OCI-LY3 (cell line): ENCODE data around the gene TTC13.

ENCODE experiments used
- EZH2phosphoT487 ChIP-seq: fragments of 200-600 bp; shearing (Covaris generic); IDR thresholded peaks from 2 replicates; pipeline ENCODE4 v1.6.1; 2018; ENCODE audit warnings: antibody characterized with exemption, mixed run types, low read depth
- TF ChIP-seq, protein P1 (sequence below): fragments of 200-600, 300-600 bp; sonication (generic); IDR thresholded peaks from 2 replicates; pipeline ENCODE4 v1.5.1; 2014; ENCODE audit warnings: antibody characterized with exemption, low read length, low read depth

DNA sequence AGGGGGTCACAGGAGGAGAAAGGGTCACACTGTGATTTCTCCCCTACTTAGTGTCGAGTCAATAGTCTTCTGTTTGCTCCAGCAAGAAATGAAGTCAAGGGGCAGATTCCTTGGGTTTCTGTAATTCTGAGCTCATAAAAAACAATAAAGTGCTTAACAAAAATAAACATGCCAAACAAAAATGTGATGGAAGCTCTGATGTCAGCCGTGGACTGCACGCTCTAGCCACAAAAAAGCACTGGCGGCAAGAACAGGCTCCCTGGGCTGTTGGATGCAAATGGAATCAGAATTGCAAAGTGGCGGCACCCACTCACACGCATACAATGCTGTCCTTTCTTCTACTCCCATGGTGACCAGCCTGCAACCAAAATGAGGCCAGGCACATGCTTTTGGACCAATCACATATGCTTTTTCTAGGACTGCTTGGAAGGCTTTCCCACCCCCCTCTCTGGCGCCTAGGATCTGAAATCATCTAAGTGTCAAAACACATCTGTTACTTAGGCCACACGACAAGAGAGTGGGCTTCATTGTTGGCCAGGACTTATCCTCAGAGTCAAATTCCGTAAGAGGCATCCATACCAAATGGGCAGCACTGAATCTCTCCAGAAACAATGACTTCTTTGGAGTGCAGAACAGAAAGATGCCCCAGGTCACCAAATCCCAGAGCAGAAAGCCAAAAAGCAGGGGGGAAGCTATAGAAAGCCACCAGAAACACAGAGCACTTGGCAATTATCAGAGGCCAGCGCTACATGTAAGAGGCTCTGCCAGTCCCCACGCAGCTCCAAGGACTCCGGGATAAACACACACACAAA is 119.5 kb downstream of the TTC13 start:
- TF ChIP-seq, protein P1, sequence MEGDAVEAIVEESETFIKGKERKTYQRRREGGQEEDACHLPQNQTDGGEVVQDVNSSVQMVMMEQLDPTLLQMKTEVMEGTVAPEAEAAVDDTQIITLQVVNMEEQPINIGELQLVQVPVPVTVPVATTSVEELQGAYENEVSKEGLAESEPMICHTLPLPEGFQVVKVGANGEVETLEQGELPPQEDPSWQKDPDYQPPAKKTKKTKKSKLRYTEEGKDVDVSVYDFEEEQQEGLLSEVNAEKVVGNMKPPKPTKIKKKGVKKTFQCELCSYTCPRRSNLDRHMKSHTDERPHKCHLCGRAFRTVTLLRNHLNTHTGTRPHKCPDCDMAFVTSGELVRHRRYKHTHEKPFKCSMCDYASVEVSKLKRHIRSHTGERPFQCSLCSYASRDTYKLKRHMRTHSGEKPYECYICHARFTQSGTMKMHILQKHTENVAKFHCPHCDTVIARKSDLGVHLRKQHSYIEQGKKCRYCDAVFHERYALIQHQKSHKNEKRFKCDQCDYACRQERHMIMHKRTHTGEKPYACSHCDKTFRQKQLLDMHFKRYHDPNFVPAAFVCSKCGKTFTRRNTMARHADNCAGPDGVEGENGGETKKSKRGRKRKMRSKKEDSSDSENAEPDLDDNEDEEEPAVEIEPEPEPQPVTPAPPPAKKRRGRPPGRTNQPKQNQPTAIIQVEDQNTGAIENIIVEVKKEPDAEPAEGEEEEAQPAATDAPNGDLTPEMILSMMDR, result no peak
- TF ChIP-seq EZH2phosphoT487, result no peak
